ENCODE measurements around the gene ANKRD62.

ANKRD62 gene
- 0 to 0.18 (median 0) reads per million in 4 experiments for total RNA-seq

GRCh38 chr18:12093520-12094257 is at the start of gene ANKRD62:
Gene ANKRD62 (plus strand): TSS chr18:12093843. CDS start chr18:12094018, 175 bp downstream.
- no peak for DNase-seq

DNA sequence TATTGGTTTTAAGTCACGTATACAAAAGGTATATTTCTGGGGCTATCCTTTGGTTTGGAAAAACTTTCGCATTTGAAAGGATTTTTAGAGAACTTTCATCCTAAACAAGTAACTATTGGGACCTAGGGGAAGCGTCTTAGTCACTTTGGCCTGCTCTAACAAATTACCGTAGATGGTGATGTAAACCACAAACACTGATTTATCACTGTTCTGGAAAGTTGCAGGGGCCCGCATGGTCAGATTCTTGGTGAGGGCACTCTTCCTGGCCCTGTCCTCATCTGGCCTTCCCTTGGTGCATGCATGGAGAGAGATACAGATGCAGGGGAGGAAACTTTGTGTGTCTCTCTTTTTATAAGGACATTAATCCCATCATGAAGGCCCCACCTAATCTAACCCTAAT is 49.1 kb upstream of the ANKRD62 start:
- no peak for DNase-seq

DNA sequence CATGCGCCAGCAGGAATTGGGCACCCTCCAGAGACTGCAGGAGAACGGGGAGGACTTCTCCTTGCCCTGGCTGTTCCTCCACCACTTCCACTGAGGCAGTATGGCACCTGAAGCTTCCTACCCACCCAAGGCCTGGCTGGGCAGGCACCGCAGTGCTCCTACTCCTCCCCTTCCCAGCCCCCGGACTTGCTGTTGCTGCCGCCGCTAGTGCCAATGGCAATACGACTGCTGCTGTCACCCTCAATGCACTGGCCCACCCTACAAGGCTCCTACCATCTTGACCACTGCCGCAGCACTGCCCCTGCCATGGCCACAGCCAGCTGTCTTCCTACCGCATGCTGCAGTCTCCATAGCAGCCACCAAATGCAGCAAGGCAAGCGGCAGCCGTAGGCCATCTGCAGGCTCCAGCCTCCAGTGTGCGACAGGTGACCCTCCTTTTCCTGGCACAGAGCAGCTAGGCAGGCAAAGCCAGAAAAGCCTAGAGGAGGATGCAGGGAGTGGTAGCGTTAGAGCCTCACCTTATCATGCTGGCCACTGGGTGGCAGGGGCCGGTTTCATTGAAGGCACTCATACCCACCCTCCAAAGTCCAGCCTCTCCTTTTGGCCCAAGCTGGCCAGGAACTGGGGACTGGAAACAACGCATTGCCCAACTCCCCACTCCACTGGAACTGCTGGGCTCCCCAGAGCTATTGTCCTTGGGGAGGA is 47.4 kb upstream of the ANKRD62 start:
- DNase-seq = no peak

GRCh38 chr18:12046751-12047335 is 46.8 kb upstream of the ANKRD62 start:
- no peak for DNase-seq

GRCh38 chr18:12048010-12048826 is 45.4 kb upstream of the ANKRD62 start:
- no peak for DNase-seq

DNA sequence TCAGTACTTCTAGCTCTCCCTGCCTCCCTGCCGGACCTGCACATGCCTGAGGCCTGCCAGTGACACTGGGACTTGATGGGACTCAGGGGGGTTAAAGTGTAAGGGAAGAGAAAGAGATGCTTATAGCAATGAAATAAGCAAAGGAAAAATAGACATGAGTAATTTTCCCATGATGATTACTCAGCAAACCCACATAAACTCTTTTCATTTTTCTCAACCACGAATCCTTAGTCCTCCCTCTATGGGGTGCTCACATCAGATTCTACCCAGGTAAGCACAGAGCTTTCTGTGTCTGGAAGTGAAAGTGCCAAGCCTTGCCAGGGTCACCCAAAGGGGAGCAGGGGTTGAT is 44.8 kb upstream of the ANKRD62 start:
- DNase-seq = no peak

DNA sequence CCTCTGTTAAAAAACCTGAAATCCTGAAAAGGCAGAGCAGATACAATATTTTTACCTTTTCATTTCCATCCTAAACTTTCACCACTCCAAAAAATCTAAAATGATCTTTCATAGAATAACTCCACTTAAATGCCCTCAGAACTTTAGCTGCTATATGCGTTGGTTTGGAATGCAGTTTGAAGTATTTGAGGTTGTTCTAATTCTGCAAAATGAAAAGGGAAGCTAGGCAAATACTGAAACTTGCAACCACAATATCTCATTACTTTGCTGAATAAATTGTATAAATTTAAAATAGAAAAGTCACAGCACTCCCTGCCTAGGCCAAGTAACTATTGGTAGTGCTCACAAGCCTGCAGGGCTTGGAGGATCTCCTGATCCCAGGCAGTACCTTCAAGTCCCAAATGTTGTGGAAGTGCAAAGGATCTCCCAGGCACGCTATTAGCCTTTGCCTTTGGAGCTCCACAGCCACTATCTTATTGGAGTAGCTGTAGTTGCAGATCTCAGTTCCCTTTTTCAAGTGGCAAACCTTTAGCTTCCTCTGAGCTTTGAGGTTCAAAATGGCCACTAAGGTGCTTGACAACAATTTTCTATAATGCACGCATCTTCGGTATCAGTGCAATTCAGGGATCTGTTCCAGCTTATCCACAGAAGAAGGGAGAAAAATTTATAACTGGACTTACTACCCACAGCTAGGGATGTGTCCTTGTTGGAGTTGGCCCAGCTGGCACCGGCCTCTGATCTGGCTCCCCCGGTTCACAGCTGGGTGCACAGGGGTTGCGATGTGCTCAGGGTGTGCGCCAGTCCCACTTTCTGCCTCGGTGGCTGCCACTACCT is 43.4 kb upstream of the ANKRD62 start:
- DNase-seq = no peak

DNA sequence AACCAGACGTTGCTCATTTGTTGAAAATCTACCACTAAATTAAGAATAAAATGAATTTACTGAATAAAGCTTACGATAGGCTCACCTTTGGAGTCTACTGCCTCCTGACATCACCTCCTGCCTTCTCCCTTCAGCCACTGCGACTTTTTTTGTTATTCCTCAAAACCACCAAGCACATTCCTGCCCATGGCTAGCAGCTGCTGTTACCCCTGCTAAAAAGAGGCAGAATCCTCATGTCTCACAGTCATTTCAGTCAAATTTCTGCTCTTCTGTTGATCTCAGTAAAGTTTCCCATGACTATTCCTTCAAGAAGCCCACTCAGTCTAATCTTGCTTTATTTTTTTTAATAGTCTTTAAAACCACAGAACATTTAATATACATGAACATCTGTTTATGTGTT is 40.8 kb upstream of the ANKRD62 start:
- DNase-seq = no peak

DNA sequence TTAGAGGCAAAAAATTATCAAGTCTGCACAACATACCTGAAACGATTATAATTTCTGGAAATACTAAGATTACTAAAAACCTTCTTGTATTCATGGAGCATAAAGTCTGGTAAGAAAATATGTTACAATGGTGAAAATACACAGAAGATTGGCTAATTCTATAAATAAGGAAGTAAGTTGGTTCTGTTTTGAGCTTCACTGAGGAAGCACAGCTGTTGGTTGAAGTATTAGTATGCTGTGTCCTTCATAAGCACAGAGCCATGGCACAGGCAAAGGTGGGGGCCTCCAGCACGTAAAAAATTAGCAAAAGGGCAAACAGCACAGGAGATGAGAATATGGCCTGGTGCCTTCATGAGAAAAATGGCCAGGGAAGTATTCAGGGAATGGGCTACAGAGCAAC is 40.4 kb upstream of the ANKRD62 start:
- DNase-seq = no peak

DNA sequence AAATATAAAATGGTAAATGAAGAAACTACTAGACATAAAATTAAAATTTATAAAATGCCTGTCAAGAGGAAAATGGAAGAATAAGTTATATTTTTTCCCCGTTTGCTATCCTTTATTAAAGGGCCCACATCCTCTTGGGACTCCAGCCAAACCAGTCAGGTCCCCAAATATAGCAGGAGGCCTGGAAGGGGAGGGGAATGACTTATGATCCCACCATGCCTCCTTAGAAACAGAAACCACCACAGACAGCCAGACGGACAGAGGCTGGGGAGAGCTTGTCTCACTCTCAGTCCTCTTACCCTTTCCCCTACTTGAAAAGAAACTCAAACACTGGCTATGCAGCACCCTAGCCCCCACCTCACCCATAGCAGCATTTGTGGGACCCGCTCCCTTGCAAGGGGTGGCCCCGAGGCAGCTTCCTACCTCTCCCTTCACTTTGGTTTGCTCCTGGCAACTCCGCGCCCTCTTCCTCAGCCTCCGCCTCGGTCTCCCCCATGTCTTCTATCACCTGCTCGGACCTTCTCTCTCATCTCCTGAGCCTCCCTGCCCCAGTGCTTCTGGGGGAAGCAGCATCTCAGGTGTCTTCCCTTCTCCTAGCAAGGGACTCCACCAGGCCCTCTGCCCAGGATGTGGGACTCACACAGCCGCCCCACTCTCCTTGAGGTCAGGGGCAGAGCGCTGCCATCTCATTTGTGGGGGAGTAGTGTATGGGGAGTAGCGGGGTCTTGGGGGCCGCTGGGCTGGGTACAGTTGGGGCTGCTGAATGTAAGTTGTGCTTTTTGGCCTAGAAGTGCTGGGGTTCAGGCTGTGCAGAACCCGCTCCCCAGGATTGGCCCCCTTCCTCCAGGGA is 37.4 kb upstream of the ANKRD62 start:
- DNase-seq = no peak

DNA sequence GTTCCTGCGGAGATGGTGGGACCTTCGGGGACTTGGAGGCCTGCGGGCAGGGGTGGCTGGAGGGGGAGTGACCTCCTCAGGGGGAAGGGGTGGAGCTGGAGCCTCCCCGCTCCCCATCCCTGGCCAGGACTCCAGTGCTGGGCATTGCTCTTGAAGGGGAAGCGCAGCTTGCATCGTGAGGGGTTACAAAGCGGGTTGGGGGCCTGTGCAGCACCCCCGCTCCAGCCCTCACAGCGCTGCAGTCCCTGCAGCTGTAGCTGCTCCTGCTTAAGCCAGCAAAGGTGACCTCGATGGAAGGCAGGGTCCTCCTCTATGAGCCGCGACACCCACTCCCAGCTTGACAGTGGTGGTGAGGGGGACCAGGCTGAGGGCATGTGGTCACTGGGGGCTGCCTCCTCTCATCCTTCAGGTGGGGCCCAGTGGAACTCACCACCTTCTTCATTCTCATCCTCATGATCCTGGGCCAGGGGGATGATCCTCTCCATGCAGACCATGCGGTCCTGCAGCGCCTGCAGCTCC is 36.7 kb upstream of the ANKRD62 start:
- DNase-seq = no peak

- no peak for DNase-seq
These were observed 36.1 kb upstream of the ANKRD62 start for GRCh38 chr18:12057419-12058039.

DNA sequence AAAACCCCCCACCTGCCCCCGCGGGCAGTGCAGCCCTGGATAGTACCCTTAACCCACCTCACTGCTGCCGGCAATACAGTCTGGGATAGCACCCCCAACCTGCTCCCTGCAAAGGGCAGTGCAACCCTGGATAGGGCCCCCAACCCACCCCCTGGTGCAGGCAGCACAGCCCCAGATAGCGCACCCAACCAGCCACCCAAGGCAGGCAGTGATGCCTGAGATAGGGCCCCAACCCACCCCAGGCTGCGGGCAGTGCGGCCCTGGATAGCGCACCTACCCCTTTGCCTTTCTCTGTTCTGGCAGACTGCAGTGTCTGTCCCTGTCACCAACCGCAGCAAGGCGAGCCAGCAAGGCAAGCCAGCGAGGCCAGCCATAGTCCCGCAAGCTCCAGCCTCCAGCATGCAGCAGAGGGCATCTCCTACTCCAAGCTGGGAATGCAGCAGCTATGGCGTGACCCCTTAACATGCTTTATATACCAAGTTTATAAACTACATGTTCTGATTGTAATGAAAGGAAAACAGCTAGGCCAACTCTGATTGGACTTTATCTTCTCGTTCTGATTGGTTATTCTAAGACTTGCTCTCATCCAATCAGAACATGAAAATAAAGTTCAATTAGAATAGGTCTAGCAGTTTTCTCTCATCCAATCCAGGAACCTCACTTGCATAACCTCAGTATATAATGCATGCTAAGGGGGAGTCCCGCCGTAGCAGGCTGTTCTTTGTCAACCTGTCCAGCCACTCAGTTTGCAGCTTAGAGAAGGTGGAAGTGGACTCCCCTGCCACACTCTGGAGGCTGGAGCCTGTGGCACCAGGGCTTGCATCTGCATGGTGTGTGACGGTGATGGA is 34.1 kb upstream of the ANKRD62 start:
- no peak for DNase-seq

GRCh38 chr18:12060182-12060870 is 33.3 kb upstream of the ANKRD62 start:
- no peak for DNase-seq

- no peak for DNase-seq
These were observed 32.0 kb upstream of the ANKRD62 start for GRCh38 chr18:12061685-12062084.

DNA sequence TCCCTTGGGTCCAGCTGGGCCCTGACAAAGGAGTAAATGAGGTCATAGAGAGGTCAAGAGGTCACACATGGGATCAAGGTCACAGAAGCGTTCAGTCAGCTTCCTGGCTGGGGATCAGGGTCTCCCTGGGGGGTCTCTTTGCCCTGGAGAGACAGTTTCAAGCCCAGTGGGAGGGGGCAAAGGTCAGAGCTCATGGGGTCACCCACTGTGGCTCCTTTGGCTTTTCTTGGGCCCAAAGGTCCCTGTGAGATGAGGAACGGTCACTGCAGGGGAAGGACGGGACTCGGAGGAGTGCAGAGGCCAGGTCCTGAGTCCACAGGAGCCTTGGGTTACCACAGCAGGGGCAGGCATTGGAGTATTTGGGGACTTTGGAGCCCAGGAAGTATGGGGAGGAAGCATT is 30.7 kb upstream of the ANKRD62 start:
- no peak for DNase-seq

DNA sequence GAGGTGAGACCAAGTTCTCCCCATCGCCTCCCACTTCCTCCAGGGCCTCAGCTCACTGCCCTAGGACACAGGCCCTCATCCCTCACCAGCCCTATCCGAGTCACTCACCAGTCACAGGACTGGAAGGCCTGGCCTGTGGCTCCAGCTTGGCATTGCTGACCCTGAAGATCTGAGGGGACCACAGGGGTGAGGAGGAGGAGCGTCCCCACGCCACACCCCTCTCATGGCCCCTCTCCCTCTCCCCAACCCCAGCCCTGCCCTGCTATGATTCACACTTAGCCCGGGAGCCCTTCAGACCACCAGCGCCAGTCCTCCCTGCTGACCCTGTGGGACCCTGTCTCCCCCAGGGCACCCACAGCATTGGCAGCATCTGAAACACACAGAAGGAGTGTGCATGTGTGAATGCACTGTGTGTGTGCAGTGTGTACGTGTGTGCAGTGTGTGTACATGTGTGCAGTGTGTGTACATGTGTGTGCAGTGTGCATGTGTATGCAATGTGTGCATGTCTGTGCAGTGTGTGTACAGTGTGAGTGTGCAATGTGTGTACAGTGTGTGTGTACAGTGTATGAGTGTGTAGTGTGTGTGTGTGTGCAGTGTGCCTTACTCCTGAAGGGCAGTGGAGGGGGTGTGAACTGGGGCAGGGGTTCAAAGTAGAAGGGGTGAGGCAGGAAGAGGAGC is 29.4 kb upstream of the ANKRD62 start:
- DNase-seq = no peak

- no peak for DNase-seq
These were observed 28.2 kb upstream of the ANKRD62 start for GRCh38 chr18:12065397-12065796.
